G401 (cell line): ENCODE measurements around the gene ERCC3. TPM values are rescaled to one million over a fixed set of nuclear protein-coding genes. Genes with fewer than 3 reads are reported as not detected.

ENCODE experiments used
- total RNA-seq: library from RNA; depleted of rRNA; stranded (reverse); fragments of >200 nt; shearing (Covaris generic); gene quantifications from 2 replicates; pipeline ENCODE4 v1.2.3, GENCODE V29; 2014; rRNA removed

The ERCC3 gene
- total RNA-seq, 1 experiment from 2014 or later, result 54.4 TPM

Other genes with a start within 250 kb of the ERCC3 start
- 11.1 and 14.2 TPM in 2 replicates for gene BIN1, start 187.0 kb downstream of the ERCC3 start, total RNA-seq
- 1.0 and 4.4 TPM in 2 replicates for gene CYP27C1, start 73.8 kb downstream of the ERCC3 start, total RNA-seq
- gene MAP3K2, start 93.8 kb upstream of the ERCC3 start, total RNA-seq, result 13.8 and 14.2 TPM in 2 replicates
- gene PROC, start 124.3 kb upstream of the ERCC3 start, total RNA-seq, result 0.37 TPM in 1 of 2 replicates, not detected in the other
- 51.9 and 59.2 TPM in 2 replicates for gene IWS1, start 232.3 kb upstream of the ERCC3 start, total RNA-seq
- 0.12 TPM in 1 of 2 replicates, not detected in the other for gene MYO7B, start 241.5 kb upstream of the ERCC3 start, total RNA-seq